Gastroesophageal sphincter (tissue), 3 donors: ENCODE data around the gene SPART.

Source experiments
- CTCF ChIP-seq, 4 experiments: fragments of 200-600 bp in 2 of 4; fragments of 450-650 bp in 2 of 4; sonication (generic) in 1 of 4; IDR thresholded peaks; one replicate each; pipeline ENCODE4 v1.5.1; 2017 to 2019; ENCODE audit warnings: antibody characterized with exemption in 4 of 4, mild to moderate bottlenecking in 2 of 4, moderate library complexity in 2 of 4
- POLR2AphosphoS5 ChIP-seq: sonication (generic); formaldehyde crosslinking; IDR thresholded peaks from one replicate; pipeline ENCODE4 v1.6.1; 2017; ENCODE audit warnings: antibody characterized with exemption

GRCh38 chr13:36342715-36343114 lies 3.5 kb downstream of the SPART start:
- TF ChIP-seq POLR2AphosphoS5 (no peak), CTCF (IDR thresholded peaks at IDR 0.05) (no peak)
